NCI-H128 (cell line): ENCODE data around the gene MXRA8.

Source experiments
- DNase-seq: peaks from one replicate; lab custom pipeline; 2025; ENCODE audit not compliant: unreplicated experiment; lab: John Stamatoyannopoulos, UW

MXRA8 gene

GRCh38 chr1:1336931-1337792, 21.2 kb downstream of the MXRA8 start:
- no peak for DNase-seq

GRCh38 chr1:1336446-1336845, 21.9 kb downstream of the MXRA8 start:
- DNase-seq = no peak

- no peak for DNase-seq
Measured at GRCh38 chr1:1335792-1336248, 22.5 kb downstream of the MXRA8 start.

GRCh38 chr1:1335283-1335682, 23.1 kb downstream of the MXRA8 start:
- DNase-seq = no peak

- DNase-seq = no peak
Measured at GRCh38 chr1:1334835-1335234, 23.5 kb downstream of the MXRA8 start.

- DNase-seq = no peak
Measured at GRCh38 chr1:1333551-1334241, 24.7 kb downstream of the MXRA8 start.

- DNase-seq = no peak
Measured at GRCh38 chr1:1332774-1333480, 25.4 kb downstream of the MXRA8 start.

- DNase-seq = no peak
Measured at GRCh38 chr1:1332031-1332755, 26.2 kb downstream of the MXRA8 start.

- no peak for DNase-seq
Measured at GRCh38 chr1:1331068-1331965, 27.0 kb downstream of the MXRA8 start, which contains the start of gene TAS1R3. TAS1R3 (plus strand) TSS chr1:1331280; CDS start chr1:1331346, 66 bp downstream.

GRCh38 chr1:1330366-1331067, 27.8 kb downstream of the MXRA8 start:
- DNase-seq = no peak

GRCh38 chr1:1329304-1330210, 28.8 kb downstream of the MXRA8 start:
- DNase-seq = no peak

GRCh38 chr1:1328254-1328653, 30.1 kb downstream of the MXRA8 start:
- no peak for DNase-seq

- no peak for DNase-seq
Measured at GRCh38 chr1:1327291-1327690, 31.1 kb downstream of the MXRA8 start.

- no peak for DNase-seq
Measured at GRCh38 chr1:1326075-1326605, 32.2 kb downstream of the MXRA8 start.

- no peak for DNase-seq
Measured at GRCh38 chr1:1325288-1326074, 32.9 kb downstream of the MXRA8 start.

- DNase-seq = peak; percentile 80
Measured at GRCh38 chr1:1324524-1325287, 33.6 kb downstream of the MXRA8 start, which contains the start of the genes CPTP and INTS11. CPTP (plus strand) TSS chr1:1324802; CDS start chr1:1326911, 2,109 bp downstream. INTS11 (minus strand) TSS chr1:1324660; CDS start chr1:1324608, 52 bp downstream.
